Superior temporal gyrus (tissue), 1 donor: Measurements from ENCODE around the gene IL6R.
"Not testable (repeated sequence)": the region's sequence is repeated elsewhere in the genome, so short reads cannot be mapped to it uniquely, and the experiment has no call there.

Experiments used
- DNase-seq: peaks from one replicate; pipeline ENCODE4 v3.0.0-alpha.2; 2016; ENCODE audit errors: extremely low spot score

The IL6R gene

DNA sequence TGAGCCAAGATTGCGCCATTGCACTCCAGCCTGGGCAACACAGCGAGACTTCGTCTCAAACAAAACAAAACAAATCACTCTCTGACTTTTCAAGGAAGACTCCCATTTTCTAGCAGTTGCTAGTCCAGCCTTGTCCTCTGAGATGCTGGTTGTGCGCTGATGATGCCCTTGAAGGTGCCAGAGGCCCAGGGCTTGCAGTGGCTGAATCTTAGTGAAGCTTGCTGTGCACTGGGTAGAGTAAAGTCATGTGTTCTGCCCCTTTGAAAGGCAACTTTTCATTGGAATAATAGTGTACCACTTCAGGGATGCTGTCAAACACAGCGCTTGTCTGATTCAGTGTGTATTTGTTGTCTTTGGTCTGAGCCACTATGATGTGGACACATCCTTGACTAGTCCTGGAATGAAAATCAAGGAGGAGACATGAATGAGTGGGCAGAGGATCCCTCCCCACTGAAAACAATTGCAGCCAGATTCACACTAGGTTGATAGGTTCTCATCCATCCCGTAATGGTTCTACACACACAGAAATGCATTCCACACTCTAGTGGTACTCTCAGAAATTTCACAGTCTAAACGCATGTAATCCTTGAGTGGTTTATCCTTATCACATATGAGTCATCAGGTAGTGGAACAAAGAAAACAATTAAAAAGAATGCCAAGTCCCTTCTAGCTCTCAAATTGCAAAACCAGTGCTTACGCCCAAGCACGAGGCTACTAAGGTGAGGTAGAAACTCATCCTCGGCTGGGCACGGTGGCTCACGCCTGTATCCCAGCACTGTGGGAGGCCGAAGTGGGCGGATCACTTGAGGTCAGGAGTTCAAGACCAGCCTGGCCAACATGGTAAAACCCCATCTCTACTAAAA is 79.0 kb downstream of the IL6R start:
- DNase-seq: no peak

DNA sequence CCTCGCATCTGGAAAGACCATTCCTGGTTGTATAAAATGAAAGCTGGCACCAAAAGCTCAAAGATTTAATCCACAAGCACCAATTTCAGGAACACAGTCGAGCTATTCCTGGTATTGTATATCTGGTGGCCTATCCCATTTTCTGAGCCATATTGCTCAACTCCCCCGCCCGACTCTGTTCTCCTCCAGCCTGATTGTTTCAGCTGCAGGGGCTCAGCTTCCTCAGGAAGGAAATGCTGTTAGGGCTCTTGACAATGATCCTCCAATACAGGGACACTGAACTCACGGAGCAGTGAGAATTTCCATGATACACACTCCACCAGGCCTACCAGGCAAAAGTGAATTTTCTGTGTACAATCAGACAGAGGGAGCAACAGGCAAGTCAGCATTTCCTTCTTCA is 80.0 kb downstream of the IL6R start:
- no peak for DNase-seq

DNA sequence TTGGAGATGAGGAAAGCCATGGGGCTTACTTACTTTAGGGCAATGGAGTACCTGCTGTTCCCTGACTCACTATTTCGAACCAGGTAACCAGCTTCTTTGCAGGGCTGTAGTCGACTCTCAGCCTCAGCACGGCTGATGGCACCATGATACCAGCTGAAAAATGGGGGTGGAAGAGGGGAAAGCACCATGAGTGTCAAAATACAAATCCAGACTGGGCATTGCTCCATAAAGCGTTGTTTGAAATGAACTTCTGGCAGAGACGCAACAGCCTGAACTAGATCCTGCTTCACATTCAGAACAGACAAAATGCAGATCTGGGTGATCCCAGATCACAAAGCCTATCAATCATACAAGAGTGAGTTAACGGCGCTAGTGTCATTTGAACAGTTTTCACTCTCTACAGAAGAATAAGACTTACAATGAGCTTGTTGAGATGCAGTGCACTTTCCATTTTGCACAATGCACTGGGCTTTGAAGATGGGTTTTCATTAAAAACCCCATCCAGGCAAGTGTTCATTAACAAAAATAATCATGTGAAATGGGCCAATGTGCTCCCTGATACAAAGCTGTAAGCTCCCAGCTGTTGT is 80.9 kb downstream of the IL6R start:
- DNase-seq: no peak

DNA sequence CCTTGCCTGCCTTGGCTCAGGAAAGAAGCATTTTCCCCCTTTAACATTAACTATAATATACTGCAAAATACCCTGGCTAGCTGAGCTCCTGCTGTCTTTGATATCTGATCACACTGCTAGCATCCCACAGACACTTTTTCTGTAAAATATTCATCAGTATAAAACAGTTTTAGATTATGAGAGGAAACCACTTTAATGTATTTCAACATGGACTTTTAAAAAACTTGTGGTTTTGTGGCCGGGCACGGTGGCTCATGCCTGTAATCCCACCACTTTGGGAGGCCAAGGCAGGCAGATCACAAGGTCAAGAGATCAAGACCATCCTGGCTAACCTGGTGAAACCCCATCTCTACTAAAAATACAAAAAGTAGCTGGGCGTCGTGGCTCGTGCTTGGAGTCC is 81.6 kb downstream of the IL6R start:
- DNase-seq: not testable (repeated sequence)

DNA sequence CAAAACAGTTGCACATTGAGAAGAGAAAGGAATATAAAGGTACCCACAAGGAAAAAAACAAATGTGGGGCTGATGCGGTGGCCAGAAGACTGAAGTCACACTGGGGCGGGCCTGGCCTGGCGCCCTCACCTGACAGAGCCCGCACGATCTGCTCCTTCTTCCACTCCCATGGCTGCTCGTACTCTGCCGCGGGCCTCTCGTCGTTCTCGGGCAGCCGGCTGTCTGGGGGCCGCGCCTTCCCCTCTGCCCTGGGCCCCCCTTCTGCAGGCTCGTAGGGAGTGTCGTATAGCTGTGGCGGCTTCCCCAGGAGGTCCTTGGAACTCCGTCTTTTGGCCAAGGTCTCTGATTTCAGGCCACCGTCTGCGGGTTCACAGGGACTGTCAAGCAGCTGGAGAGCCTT is 83.8 kb downstream of the IL6R start:
- no peak for DNase-seq

DNA sequence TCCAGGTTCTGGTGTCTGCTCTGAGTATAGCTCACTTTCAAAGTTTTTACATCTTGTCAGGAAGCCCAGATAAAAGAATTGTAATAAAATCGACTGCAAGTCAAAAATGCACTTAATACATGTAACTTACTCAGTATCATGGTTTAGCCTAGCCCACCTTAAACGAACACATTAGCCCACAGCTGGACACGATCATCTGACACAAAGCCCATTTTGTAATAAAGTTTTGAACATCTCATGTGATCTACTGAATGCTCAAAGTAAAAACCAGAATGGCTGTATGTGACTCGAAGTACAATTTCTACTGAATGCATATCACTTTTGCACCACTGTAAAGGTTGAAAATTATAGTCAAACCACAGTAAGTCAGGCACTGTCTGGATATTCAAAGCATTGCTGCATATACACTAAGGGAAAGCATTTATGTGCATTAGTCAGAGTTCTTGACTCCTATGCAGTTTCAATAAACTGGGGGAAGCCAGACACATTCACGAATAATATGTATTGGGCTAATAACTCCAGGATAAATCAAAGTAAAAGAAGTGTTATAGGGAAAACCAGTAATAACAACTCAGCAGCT is 84.6 kb downstream of the IL6R start:
- DNase-seq: no peak

DNA sequence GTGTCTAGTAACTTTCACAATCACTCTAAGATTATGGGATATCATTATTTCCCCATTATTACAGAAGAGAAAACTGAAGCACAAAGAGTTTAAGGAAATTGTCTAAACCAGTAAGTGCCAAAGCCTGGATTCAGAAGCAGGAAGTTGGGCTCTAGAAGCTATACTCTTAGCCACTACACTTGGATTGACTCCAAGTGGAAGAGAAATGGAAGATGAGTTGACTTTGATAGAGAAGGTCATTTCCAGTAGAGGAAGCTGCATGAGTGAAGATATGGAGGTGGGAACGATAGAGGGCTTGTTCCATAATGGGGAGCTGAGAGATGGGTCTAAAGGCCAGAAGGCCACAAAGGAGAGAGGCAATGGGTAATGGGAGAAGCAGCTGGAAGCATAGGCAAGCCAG is 85.2 kb downstream of the IL6R start:
- no peak for DNase-seq

DNA sequence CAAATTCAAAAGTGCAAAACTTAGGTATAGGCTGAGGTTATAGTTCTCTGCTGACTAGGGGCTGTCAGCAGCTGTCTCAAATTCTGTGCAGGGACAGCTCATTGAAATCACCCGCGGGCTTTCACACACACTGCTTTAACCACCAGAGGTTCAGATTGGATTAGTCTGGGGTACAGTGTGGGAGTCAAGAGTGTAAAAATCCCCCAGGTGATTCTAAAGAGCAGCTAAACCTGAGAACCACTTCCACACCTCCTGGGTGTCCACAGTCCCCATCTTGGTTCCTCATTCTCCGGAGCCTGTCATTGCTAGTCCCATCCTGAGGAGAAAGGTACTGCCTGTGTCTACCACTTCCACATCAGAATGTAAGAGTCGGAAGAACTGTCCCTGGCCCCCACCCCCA is 87.0 kb downstream of the IL6R start:
- DNase-seq: no peak

DNA sequence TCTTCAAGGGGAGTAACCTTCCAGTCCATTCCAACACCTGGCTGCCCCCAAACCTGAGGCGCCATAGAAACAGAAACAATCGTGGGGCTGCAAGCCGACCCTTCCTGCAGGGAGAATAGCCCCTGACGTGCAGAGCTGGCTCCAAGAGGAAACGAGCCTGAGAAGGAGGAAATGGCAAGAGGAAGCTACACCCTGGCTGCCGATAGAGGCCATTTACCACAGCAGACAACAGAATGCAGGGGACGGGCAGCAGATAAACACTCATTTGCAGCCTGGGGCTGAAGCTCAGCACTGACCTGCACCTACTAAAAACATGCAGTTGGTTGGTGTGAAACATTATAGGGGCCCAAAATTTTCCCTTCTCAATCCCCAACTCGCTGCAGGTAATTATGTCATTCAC is 88.1 kb downstream of the IL6R start:
- no peak for DNase-seq

DNA sequence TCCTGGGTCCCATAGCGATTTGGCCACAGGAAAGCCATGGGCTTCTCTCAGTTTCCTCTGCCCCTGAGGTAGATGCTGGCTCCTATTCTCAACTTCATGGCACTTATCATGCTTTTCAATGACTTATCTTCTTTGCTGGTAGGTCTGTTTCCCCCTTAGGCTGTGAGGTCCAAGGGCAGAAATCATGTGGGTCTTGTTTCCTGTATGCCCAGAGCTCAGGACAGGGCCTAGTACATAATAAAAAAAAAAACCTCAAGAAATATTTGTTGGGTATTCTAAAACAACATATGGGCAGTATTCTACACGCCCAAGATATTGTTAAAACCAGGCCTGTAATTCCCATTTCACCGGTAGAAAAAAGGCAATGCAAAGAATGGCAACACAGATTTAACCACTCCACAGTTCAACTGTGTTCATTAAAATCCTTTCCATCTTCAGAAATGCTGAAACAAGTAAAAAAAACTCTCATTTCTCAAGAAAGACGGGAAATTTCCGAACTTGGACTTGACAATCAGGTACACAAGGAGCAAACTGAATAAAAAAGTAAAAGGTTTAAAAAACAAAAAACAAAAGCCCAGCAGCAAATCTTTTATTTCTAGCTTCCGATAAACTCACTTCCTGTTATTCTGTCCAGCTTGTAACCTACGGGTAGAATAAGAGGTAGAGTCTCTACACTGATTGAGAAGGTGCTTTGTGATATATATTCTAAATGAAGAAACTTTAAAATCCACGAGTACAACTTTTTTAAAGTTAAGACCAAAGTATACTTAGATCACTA is 90.5 kb downstream of the IL6R start:
- DNase-seq: no peak

DNA sequence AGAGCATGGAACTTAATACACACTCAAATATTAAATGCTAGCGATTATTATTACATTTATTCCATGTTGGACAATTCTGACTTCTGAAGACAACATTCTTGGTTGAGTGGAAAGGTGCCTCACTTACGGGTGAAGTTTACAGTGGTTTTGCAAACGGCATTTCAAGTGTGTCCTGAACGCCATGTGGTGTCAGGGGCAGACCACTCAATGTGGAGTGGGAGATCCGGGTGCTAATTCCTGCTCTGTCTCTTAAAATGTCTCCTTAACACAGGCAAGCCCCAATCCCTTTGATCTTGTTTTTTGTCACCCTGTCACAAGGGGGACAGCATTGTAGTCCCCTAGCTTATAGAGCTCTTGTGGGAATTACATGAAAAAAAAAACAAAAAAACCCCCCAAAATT is 91.2 kb downstream of the IL6R start:
- no peak for DNase-seq

DNA sequence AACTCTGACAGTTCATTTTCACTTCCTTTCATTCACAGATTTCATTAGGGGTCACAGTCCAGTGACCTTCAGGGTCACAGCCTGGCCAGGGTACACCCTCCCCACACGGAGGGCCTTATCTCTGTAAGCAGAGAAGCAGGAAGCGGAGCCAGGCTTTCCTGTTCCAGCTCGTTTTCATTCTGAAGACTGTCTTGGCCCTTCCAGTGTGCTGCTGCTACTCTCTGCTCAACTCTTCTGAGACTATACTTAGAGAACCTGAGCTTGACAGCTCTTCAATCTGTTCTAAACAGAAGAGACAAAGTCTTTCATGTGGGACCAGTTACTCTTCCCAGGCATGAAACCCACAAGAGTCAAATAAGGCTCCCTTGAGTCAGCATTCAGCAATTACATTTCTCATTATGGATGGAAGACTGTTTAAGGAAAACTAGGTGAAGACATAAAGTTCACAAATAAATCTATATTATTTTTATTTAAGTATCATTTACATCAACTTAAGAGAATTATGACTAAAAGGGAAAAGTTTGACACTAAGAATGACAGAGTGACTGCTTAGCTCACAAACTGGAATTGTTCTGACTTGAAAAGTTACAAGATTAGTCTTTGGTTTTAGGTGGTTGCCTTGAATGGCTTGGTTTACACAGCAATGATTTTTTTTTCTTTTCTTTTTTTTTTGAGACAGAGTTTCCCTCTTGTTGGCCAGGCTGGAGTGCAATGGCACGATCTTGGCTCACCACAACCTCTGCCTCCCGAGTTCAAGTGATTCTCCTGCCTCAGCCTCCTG is 92.1 kb downstream of the IL6R start:
- DNase-seq: no peak

DNA sequence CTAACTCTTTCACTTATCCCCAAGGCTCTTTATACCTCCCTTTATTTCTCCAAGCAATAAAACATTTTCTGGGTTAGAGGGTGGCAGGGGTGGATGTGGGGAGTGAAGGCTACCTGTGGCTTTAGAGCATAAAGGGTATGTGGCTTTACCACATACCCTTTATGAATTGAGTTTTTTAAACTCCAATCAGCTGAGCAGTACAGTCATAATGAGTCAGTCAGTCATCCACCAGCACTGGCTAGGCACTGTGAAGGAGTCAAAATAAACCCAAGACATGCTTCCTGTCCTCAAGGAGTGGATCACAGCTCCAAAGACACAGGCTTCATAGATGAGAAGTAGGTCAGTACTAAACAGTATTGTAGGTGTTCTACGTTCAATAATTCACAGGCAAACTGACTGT is 94.3 kb downstream of the IL6R start:
- DNase-seq: no peak

DNA sequence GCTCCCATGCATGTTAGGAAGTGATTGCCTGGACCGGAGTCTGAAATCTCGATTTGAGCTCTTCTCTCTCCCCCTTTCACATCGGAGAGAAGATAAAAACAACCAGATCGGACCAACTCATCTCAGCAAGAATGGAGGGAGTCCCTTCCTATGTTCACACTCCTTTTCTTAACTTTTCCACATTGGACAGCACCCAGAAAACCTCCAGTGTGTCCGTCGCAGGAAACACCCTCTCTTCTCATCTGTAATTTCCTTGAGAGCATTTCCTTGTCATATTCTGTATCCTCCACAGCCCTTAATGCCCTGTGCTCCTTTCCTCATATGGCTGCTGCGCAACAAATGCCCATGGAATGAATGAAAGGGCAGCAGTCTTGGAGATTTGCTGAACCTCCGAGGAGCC is 95.4 kb downstream of the IL6R start:
- no peak for DNase-seq

DNA sequence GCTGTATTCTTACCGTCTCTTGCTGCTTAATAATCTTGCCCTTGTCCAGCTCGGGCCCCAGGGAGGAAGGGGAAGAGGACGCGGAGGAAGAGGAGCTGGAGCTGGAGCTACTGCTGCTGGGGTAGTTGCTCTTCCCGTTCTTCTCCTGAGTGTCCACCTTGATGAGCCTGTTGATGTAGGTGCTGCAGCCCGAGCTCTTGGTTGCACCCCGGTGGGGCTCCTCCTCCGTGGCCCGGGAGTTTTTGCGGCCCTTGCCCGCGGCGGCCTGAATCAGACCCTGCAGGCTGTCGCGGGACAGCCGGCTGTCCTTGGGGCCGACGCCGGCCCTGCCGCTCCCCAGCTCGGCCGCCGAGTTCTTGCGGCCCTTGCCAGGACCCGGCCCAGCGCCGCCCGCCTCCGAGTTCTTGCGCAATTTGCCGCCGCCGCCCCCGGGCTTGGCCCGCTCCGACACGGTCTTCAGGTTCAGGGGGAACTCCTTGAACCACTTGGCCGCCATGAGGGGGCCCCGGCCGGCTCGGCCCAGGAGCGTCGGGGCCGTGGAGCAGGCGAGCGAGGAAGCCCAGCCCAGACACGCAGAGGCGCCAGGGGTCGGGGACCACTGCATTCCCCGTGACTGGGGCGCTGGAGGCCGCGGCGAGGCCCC is 96.4 kb downstream of the IL6R start:
- DNase-seq: no peak

DNA sequence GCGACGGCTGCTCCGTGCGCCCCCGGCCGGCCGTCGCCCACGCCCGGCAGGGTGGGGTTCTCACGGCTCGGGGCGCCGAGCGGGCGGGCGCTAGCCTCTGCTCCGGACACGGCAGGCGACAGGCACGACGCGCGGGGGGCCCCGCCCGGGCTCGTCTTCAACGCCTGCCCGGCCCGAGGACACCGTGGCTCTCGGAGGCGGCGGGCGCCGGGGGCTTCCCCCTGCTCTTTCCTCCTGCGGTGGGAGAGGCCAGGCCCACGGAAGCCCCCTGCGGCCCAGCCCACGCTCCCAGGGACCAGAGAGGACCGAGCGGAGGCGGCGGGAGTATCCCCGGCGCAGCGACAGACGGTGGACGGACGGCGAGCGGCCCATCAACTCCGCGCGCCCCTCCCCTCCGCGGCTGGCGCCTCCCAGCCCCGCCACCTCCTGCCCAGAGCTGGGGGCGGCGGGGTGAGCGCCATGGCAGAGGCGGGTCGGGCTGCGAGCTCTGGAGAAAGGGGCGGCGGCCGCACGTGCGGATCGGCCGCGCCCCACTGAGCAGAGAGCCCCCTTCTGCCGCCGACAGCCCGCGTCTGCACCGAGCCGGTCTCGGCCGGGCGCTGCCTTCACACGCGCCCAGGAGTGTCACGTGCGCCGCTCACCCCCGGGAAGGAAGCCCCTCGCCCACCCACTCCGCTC is 97.1 kb downstream of the IL6R start, which contains the start of the genes SHE and TDRD10:
SHE (minus strand) TSS at position 347 of the 678 bp plus-strand sequence. CDS start 386 bp downstream, outside the sequence.
TDRD10 (plus strand) TSS at position 154 of the 678 bp plus-strand sequence. CDS start 4,685 bp downstream, outside the sequence.
- DNase-seq: no peak

DNA sequence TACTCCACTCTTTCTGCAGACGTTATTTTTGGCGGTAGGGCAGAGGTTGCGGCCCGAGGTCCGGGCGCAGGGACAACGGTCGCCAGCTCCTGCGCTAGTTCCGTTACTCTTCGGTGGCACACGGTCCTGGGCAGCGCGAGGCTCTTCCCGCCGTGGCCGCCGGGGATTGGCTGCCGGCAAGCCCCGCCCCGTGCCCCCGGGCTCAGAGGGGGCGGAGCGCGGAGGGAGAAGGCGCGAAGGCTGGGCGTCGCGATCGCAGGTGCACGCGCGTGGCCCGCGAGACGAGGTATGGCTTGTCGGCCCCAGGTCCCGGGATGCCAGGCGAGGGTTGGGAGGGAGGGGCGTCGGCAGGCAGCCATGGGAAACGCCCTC is 97.6 kb downstream of the IL6R start:
- DNase-seq: no peak

DNA sequence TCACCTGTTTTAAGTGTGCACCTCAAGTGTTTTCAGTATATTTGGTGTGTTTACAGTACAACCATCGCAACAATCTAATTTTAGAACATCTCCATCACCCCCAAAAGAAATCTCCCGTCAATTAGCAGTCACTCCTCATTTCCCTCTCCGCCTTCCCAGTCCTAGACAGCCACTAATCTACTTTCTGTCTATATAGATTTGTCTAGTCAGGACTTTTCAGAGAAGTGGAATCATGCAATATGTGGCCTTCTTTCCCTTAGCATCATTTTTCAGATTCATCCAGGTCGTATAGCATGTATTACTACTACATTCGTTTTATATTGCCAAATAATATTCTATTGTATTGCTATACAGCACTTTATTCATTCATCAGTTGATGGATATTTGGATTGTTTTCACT is 98.8 kb downstream of the IL6R start:
- DNase-seq: no peak

DNA sequence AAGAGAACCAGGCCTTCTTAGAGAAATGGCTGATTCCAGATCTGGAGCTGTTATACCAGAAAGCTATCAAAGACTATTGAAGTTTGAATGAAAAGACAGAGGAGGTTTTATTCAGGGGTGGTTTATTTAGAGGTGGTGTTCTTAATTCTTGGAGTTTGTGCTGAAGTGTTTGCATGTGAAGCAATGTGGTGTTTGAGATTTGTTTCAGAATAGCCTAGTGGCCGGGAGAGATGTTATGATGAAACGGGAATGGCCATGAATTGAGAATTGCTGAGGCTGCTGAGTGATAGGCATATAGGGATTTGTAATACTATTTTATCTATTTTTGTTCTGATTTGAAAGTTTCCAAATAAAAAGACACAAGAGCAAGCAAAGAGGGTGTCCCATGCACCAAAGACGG is 107.6 kb downstream of the IL6R start:
- no peak for DNase-seq

DNA sequence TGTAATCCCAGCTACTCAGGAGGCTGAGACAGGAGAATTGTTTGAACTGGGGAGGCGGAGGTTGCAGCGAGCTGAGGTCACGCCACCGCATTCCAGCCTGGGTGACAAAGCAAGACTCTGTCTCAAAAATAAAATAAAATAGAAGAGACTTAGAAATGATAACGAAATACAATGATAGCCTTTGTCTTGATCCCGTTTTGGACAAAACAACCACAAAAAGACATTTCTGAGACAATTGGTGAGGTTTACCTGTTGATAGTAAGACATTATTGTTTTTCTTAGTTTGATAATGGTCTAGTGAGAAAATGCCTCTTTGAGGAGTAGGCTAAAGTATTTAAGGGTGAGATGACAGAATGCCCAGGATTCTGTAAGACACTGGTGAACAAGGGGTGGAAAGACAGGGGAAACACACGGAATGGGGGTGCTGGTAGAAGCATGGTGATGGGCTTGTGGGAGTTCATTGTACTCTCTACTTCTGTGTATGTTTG is 109.0 kb downstream of the IL6R start:
- DNase-seq: no peak
